GM20000 (cell line): ENCODE measurements around the gene CHIT1.
"Not testable (repeated sequence)": the region's sequence is repeated elsewhere in the genome, so short reads cannot be mapped to it uniquely, and the experiment has no call there.

Source experiments
- DNase-seq: peaks from one replicate; pipeline ENCODE4 v3.0.0; 2012; ENCODE audit warnings: low spot score
- TF ChIP-seq, protein P1 (sequence below): IDR thresholded peaks from 2 replicates; pipeline ENCODE4 v1.5.1; 2012; ENCODE audit warnings: mild to moderate bottlenecking, control low read depth; ENCODE audit errors: extremely low read depth, missing control alignments

Gene CHIT1

DNA sequence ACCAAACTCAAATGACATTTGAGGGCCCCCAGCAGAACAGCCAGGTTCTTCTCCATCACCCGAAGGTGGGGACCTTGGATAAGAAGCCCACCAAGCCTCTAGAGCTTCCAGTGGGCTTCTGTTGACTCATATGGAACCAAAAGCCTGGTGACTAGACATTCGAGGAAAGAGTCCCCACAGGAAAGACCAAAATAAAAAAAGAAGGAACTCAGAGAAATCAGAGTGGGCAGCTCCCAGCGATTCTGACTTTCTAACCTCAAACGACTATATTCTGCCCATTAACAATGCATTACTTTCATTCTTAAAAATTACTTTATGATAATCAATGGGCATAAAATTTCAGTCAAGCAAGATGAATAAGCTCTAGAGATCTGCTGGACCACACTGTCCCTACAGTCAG is 9.6 kb upstream of the CHIT1 start:
- DNase-seq: no peak
- TF ChIP-seq, protein P1, sequence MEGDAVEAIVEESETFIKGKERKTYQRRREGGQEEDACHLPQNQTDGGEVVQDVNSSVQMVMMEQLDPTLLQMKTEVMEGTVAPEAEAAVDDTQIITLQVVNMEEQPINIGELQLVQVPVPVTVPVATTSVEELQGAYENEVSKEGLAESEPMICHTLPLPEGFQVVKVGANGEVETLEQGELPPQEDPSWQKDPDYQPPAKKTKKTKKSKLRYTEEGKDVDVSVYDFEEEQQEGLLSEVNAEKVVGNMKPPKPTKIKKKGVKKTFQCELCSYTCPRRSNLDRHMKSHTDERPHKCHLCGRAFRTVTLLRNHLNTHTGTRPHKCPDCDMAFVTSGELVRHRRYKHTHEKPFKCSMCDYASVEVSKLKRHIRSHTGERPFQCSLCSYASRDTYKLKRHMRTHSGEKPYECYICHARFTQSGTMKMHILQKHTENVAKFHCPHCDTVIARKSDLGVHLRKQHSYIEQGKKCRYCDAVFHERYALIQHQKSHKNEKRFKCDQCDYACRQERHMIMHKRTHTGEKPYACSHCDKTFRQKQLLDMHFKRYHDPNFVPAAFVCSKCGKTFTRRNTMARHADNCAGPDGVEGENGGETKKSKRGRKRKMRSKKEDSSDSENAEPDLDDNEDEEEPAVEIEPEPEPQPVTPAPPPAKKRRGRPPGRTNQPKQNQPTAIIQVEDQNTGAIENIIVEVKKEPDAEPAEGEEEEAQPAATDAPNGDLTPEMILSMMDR: no peak

DNA sequence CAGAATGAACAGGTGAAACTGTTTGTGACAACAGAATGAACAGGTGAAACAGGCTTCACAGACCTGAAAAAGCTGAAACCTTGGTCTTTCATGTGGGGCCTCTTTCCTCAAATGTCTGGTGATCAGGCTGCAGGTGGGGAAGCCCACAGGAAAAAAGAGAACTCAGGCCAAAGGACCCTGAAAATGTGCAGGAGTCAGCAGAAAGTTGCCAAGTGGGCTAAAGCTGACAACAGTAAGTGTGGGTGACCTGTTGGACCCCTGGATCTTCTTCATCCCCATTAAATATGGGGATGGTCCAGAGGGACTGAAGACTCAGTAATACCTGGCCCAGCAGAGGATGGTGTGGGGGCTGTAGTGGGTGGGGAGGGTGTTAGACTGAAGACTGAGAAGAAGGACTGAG is 9.1 kb upstream of the CHIT1 start:
- TF ChIP-seq, protein P1: no peak
- no peak for DNase-seq

DNA sequence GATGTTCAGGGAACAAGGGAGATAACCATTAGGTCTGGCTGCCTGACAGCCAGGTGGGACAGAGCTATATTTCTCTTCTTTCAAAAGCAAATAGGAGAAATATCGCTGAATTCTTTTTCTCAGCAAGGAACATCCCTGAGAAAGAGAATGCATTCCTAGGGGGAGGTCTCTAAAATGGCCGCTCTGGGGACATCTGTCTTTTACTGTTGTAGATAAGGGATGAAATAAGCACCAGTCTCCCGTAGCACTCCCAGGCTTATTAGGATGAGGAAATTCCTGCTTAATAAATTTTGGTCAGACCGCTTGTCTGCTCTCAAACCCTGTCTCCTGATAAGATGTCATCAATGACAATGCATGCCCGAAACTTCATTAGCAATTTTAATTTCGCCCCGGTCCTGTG is 5.4 kb upstream of the CHIT1 start:
- DNase-seq: not testable (repeated sequence)

DNA sequence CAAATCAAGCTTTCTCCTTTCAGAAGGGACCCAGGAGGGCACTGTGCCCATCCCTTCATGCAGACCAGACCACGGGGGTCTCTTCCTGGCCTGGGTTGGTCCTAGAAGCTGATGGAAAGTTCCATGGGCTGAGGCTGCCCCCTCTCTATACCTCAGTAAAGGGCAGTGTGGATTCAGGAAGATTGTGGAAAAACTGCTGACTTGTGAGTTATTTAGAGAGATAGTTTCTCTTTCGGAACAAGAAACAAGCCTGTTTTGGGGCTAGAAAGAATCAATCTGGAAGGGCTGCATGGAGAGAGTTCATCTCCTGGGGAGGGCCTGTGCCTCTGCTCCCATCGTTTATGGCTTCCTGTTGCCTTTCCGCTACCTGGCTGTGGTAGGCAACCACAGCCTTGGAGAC is 803 bp downstream of the CHIT1 start:
- TF ChIP-seq, protein P1: no peak
- no peak for DNase-seq

DNA sequence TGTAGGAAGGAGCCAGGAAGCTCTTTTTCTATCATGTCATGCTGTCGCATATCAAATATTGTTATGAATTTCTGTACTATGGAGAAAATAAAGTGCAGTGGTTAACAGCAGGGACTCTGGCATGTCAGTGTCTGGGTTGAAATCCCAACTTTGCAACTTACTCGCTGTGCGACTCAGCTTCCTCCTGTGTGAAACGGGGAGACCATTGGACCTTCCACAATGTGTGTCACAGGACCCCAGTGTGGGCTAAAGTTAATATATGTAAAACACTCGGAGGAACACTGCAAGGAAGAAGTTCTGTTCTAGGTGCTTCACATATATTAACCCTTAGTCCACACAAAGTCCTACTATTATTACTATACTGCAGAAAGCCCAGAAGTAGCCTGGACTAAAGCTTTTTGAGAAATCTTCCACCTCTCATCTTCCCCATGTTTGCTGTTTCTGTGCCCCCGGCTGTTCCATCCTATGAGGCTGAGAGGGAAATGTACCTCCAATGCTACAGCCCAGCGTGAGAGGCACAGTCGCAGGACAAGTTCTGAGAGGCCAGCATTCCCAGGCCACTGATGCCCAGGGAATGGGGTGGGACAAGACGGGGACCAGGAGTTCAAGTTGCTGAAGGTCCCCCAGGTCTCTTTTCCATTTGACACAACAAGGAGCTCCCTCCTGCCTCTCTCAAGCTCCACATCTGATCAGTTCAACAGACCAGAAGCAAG is 1.9 kb downstream of the CHIT1 start:
- DNase-seq: no peak
- TF ChIP-seq, protein P1: no peak

DNA sequence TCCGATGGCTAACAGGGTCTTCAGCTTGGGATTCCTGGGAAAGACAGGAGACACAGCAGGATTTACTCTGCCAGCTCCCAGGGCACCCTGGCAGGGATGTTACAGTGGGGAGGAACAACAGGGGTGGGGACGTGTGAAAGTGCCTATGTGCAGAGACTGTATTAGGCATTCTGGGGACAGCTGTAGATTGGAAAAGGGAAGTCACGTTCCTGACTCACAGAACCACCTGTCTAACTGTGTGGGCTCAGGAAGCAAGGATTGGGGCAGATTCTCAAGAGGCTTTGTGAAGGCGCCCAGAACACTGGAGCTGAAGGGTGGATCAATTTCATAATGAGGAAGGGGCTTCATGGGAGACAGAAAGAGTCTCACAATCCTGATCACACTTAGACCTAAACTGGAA is 4.4 kb downstream of the CHIT1 start:
- TF ChIP-seq, protein P1: no peak
- no peak for DNase-seq

DNA sequence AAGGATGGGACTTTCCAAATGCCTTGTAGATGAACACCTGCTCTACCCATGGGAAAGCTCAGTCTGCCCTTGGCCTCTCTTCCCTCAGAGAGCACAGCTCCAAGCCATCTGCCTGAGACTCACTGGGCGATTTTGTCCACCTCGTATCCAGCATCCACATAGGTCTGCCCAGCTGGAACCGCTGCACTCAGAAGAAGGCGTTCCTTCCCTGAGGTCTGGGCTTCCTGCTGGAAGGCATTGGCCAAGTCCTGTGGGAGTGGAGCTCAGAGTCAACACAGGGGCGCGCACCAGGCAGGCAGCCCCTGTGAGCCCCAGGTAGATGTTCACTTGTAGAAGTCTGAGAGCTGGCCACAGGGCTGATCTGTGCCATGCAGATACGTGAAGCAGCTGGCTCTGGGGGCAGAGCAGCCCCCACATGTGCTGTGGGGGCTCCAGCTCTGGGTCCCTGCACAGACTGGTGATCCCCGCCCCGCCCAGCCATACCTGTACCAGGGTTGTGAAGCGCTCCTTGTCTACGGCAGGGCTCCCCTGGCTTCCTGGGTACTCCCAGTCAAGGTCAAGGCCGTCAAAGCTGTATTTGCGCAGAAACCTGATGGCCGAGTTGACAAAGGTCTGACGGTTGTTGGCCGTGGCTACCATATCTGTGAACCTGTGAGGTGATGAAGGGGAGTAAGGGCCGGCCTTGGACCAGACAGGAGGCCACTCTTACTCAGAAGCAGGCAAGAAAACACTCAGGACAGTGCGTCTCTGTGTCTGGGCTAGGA is 6.3 kb downstream of the CHIT1 start:
- DNase-seq: no peak

More for the DNA sequence above, 6.3 kb downstream of the CHIT1 start:
- TF ChIP-seq, protein P1: no peak
